ENCODE results near the gene EXOC3L4.

Gene EXOC3L4

GRCh38 chr14:103107455-103107854 is 12.9 kb downstream of the EXOC3L4 start:
- Histone ChIP-seq H3K27me3 (ENCODE audit: insufficient read depth, low read depth, severe bottlenecking) (peaks cover 11% of the 10 kb centered on the region), H3K9me3 (ENCODE audit: severe bottlenecking) (no peaks in the 10 kb centered on the region), H3K27ac (no peak overlapping the region), H3K36me3 (no peaks in the 10 kb centered on the region), H3K4me3 (ENCODE audit: low read depth, low read length) (no peak overlapping the region)
- no peak for DNase-seq
- no peak for TF ChIP-seq CTCF (IDR thresholded peaks at IDR 0.05; ENCODE audit: low read depth, low read length)

GRCh38 chr14:103107941-103108748 is 13.6 kb downstream of the EXOC3L4 start:
- DNase-seq: no peak
- Histone ChIP-seq H3K27ac (peak overlapping the region; percentile 46), H3K4me3 (ENCODE audit: low read depth, low read length) (no peak overlapping the region), H3K36me3 (no peaks in the 10 kb centered on the region), H3K9me3 (ENCODE audit: severe bottlenecking) (no peaks in the 10 kb centered on the region), H3K27me3 (ENCODE audit: insufficient read depth, low read depth, severe bottlenecking) (peaks cover 11% of the 10 kb centered on the region)
- no peak for TF ChIP-seq CTCF (IDR thresholded peaks at IDR 0.05; ENCODE audit: low read depth, low read length)

GRCh38 chr14:103108749-103109207 is 14.3 kb downstream of the EXOC3L4 start:
- peak overlapping the region; percentile 46 for H3K27ac ChIP-seq
- peak; percentile 58 for DNase-seq

GRCh38 chr14:103109535-103110441 is 15.3 kb downstream of the EXOC3L4 start:
- peak overlapping the region; percentile 73 for H3K27ac ChIP-seq
- DNase-seq: peak; percentile 37
- peaks cover under 1% of the 10 kb centered on the region for H3K27me3 ChIP-seq (ENCODE audit: insufficient read depth, low read depth, severe bottlenecking)
- no peaks in the 10 kb centered on the region for H3K9me3 ChIP-seq (ENCODE audit: severe bottlenecking)
- H3K36me3 ChIP-seq: no peaks in the 10 kb centered on the region
- H3K4me3 ChIP-seq (ENCODE audit: low read depth, low read length): no peak overlapping the region
- no peak for TF ChIP-seq CTCF (IDR thresholded peaks at IDR 0.05; ENCODE audit: low read depth, low read length)

More at GRCh38 chr14:103108749-103109207, 14.3 kb downstream of the EXOC3L4 start:
- H3K9me3 ChIP-seq (ENCODE audit: severe bottlenecking): no peaks in the 10 kb centered on the region
- peaks cover 11% of the 10 kb centered on the region for H3K27me3 ChIP-seq (ENCODE audit: insufficient read depth, low read depth, severe bottlenecking)
- no peak for TF ChIP-seq CTCF (IDR thresholded peaks at IDR 0.05; ENCODE audit: low read depth, low read length)
- no peaks in the 10 kb centered on the region for H3K36me3 ChIP-seq
- no peak overlapping the region for H3K4me3 ChIP-seq (ENCODE audit: low read depth, low read length)

- H3K9me3 ChIP-seq (ENCODE audit: severe bottlenecking): no peaks in the 10 kb centered on the region
- peak overlapping the region; percentile 73 for H3K27ac ChIP-seq
- no peaks in the 10 kb centered on the region for H3K36me3 ChIP-seq
- DNase-seq: no peak
- H3K4me3 ChIP-seq (ENCODE audit: low read depth, low read length): no peak overlapping the region
- no peak for TF ChIP-seq CTCF (IDR thresholded peaks at IDR 0.05; ENCODE audit: low read depth, low read length)
- H3K27me3 ChIP-seq (ENCODE audit: insufficient read depth, low read depth, severe bottlenecking): no peaks in the 10 kb centered on the region
These were observed 16.2 kb downstream of the EXOC3L4 start for GRCh38 chr14:103110681-103111231.

Measured in WERI-Rb-1 (cell line).